Measurements from ENCODE around the gene COPS6. TPM values are rescaled to one million over a fixed set of nuclear protein-coding genes. Genes with fewer than 3 reads are reported as not detected.
A peak's percentile ranks its signal among the peaks of the same experiment; 100 is the strongest.

COPS6 gene
- polyA plus RNA-seq, 4 donors: 76.7 to 92.0 (median 85.6) TPM

DNA sequence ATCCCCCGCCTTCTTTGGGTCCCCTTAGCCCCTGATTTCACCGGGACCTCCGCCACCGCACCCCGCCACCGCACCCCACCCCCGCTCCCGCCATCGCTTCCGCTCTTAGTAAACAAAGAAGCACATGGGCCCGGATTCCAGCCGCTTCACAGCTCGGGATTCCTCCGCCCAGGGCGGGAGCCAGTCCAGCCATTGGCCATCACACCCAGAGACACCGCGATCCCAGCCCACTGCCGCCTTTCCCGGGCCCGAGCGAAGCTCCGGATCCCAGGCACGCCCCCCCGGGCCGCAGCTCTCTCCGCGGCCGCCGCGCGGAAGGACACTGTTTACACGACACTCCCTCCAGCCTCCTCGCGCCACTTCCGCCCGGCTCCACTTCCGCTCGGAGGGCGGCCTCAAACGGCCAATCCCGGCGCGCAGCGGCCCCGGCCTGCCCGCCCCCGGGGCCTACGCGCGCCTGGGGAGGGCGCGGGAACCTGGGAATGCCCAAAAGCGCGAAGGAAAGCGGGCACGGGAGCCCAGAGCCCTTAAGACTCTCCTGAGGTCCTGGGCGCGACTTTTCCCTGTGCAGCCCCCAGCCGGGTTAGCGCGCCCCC is 11.7 kb downstream of the COPS6 start:
- Histone ChIP-seq H3K4me1 (ENCODE audit: control insufficient read depth in 3 of 3, insufficient read depth in 2 of 3, low read depth in 1 of 3, low read length in 2 of 3) (peaks cover 3 to 15% (median 9%) of the 10 kb centered on the region in 3 donors), H3K27me3 (ENCODE audit: control insufficient read depth in 3 of 3, insufficient read depth in 3 of 3, low read length in 3 of 3) (no peaks in the 10 kb centered on the region), H3K27ac (ENCODE audit: low read depth in 1 of 3, low read length in 2 of 3) (peak overlapping the region; percentile 53 to 98 (median 87)), H3K9me3 (ENCODE audit: control insufficient read depth in 2 of 2, insufficient read depth in 1 of 2, low read depth in 1 of 2, low read length in 1 of 2) (no peaks in the 10 kb centered on the region), H3K36me3 (ENCODE audit: control insufficient read depth in 3 of 3, insufficient read depth in 2 of 3, low read depth in 1 of 3, low read length in 3 of 3) (peaks cover 19 to 70% (median 25%) of the 10 kb centered on the region in 3 donors), H3K4me3 (ENCODE audit: low read depth in 1 of 3, low read length in 3 of 3) (peak overlapping the region; percentile 80 to 96 (median 89))
- 0 to 1% (median 1%) methylated on average over 46 to 61 of the region's 61 CpGs for WGBS, 3 donors
- DNase-seq (peak; percentile 93 to 99), FAIRE-seq (no peak)

DNA sequence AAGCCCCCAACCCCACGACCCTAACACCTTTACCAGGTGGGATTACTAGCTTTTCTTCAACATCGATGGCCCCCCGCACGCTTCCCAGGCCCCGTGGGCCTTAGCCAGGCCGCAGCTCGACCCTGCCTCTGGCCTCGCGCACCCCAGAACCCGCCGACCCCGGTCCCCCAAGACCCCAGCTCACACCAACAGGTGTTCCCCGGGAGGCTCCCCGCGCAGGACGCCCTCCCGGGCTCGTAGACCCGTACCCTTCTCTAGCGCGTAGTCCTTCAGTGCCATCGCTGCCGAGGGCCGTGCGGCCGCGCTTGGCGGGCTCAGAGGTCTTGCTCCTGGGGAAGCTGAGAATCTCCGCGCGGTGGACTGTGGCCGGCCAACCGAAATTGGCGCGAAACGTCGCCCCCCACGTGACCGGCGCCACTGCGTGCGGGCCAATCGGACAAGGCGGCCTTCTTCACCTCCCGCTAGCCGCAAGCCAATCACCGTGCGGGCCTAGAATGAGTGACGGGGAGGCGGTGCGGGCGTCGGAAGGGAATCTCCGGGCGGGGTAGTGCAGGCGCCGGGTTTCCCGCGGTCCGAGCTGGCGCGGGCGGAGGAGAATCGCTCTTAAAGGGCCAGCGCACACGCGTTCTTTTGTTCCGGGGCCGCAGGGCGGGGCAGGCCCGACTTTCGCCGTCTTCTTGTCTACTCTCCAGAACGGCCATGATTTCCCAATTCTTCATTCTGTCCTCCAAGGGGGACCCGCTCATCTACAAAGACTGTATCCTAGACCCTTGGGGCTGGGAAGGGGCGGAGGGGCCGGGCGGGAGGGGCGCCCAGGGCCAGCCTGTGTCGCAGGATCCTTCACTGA is 12.5 kb downstream of the COPS6 start, which contains the start of the genes AP4M1 and MCM7:
Gene AP4M1, plus strand, starts transcription at position 628 of the 847 bp plus-strand sequence. Its CDS starts 72 bp downstream, at position 700.
Gene MCM7, minus strand, starts transcription at position 382 of the 847 bp plus-strand sequence. Its CDS starts 103 bp downstream, at position 279.
- FAIRE-seq: no peak

DNA sequence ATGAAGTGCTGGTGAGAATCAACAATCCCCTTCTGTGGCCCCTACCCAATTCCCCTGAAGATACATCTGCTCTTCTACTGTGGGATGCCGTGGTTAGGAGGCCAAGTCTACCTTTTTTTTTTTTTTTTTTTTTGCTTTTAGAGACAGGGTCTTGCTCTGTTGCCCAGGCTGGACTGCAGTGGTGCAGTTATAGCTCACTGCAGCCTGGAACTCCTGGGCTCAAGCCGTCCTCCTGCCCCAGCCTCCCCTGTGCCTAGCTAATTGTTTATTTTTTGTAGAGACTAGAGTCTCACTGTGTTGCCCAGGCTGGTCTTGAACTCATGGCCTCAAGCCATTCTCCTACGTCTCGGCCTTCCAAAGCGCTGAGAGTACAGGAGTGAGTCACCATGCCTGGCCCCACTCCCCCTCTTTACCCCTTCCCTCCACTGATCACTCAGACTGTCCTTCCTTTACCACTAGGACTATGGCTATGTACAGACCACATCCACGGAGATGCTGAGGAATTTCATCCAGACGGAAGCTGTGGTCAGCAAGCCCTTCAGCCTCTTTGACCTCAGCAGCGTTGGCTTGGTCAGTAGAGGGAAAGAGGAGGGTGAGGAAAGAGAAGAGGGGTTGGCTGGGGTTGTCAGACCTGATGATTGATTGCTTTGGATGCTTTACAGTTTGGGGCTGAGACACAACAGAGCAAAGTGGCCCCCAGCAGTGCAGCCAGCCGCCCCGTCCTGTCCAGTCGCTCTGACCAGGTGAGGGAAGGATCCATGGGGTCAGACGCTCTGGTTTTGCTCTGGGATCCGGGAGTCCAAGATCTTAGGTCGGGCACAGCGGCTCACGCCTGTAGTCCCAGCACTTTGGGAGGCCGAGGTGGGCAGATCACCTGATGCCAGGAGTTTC is 14.4 kb downstream of the COPS6 start:
- Histone ChIP-seq H3K27ac (ENCODE audit: low read depth in 1 of 3, low read length in 2 of 3) (no peak overlapping the region), H3K36me3 (ENCODE audit: control insufficient read depth in 3 of 3, insufficient read depth in 2 of 3, low read depth in 1 of 3, low read length in 3 of 3) (peaks cover 7 to 70% (median 9%) of the 10 kb centered on the region in 3 donors), H3K4me1 (ENCODE audit: control insufficient read depth in 3 of 3, insufficient read depth in 2 of 3, low read depth in 1 of 3, low read length in 2 of 3) (peaks cover 3 to 15% (median 9%) of the 10 kb centered on the region in 3 donors), H3K9me3 (ENCODE audit: control insufficient read depth in 2 of 2, insufficient read depth in 1 of 2, low read depth in 1 of 2, low read length in 1 of 2) (no peaks in the 10 kb centered on the region), H3K4me3 (ENCODE audit: low read depth in 1 of 3, low read length in 3 of 3) (no peak overlapping the region), H3K27me3 (ENCODE audit: control insufficient read depth in 3 of 3, insufficient read depth in 3 of 3, low read length in 3 of 3) (no peaks in the 10 kb centered on the region)
- DNase-seq (no peak), FAIRE-seq (no peak)
- WGBS, 3 donors: 85 to 92% (median 88%) methylated on average over 17 of the region's 17 CpGs

More for the DNA sequence above, 12.5 kb downstream of the COPS6 start, which contains the start of the genes AP4M1 and MCM7:
- Histone ChIP-seq H3K9me3 (ENCODE audit: control insufficient read depth in 2 of 2, insufficient read depth in 1 of 2, low read depth in 1 of 2, low read length in 1 of 2) (no peaks in the 10 kb centered on the region), H3K4me3 (ENCODE audit: low read depth in 1 of 3, low read length in 3 of 3) (peak within 1 kb of the TSS; percentile 80 to 96 (median 89)), H3K27ac (ENCODE audit: low read depth in 1 of 3, low read length in 2 of 3) (peak within 1 kb of the TSS; percentile 63 to 98 (median 88)), H3K36me3 (ENCODE audit: control insufficient read depth in 3 of 3, insufficient read depth in 2 of 3, low read depth in 1 of 3, low read length in 3 of 3) (peaks cover 13 to 70% (median 19%) of the 10 kb centered on the region in 3 donors), H3K27me3 (ENCODE audit: control insufficient read depth in 3 of 3, insufficient read depth in 3 of 3, low read length in 3 of 3) (no peaks in the 10 kb centered on the region), H3K4me1 (ENCODE audit: control insufficient read depth in 3 of 3, insufficient read depth in 2 of 3, low read depth in 1 of 3, low read length in 2 of 3) (peaks cover 3 to 15% (median 9%) of the 10 kb centered on the region in 3 donors)
- 0 to 1% (median 1%) methylated on average over 80 of the region's 80 CpGs for WGBS, 3 donors
- DNase-seq: peak; percentile 99

DNA sequence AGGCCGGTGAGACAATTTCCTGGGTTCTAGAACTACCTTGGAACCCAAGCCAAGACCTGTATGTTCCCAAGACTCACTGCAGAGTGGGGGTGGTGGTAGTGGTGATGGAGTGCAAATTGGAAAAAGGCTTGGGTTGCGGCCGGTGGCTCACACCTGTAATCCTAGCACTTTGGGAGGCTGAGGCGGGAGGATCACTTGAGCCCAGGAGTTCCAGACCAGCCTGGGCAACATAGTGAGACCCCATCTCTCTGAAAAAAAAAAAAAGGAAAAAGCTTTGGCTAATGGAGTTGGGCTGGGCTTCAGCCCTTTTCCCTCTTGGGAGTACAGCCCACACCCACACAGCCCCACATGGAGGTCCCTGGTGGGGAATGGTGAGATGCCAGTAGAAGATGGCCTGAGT is 16.8 kb downstream of the COPS6 start:
- no peak for FAIRE-seq
- H3K36me3 ChIP-seq (ENCODE audit: control insufficient read depth in 3 of 3, insufficient read depth in 2 of 3, low read depth in 1 of 3, low read length in 3 of 3): peaks cover 3 to 75% (median 5%) of the 10 kb centered on the region in 3 donors
- 96 to 100% (median 98%) methylated on average over 4 of the region's 4 CpGs for WGBS, 3 donors
- H3K4me3 ChIP-seq (ENCODE audit: low read depth in 1 of 3, low read length in 3 of 3): no peak overlapping the region
- H3K4me1 ChIP-seq (ENCODE audit: control insufficient read depth in 3 of 3, insufficient read depth in 2 of 3, low read depth in 1 of 3, low read length in 2 of 3): peaks cover 0 to 3% (median 3%) of the 10 kb centered on the region in 3 donors
- no peak for DNase-seq
- no peak overlapping the region for H3K27ac ChIP-seq (ENCODE audit: low read depth in 1 of 3, low read length in 2 of 3)
- no peaks in the 10 kb centered on the region for H3K9me3 ChIP-seq (ENCODE audit: control insufficient read depth in 2 of 2, insufficient read depth in 1 of 2, low read depth in 1 of 2, low read length in 1 of 2)
- H3K27me3 ChIP-seq (ENCODE audit: control insufficient read depth in 3 of 3, insufficient read depth in 3 of 3, low read length in 3 of 3): no peaks in the 10 kb centered on the region

DNA sequence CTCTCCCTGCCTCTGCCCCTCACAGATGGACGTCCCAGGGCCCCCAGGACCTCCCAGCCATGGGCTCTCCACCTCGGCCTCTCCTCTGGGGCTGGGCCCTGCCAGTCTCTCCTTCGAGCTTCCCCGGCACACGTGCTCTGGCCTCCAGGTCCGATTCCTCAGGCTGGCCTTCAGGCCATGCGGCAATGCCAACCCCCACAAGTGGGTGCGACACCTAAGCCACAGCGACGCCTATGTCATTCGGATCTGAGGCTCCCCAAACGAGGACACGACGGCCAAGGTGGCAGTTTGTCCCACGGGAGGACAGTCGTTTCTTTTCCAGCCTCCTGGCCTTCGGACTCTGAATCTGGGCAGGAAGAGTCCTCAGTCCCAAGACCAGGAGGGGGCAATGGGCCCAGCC is 17.9 kb downstream of the COPS6 start:
- peaks cover 0 to 3% (median 3%) of the 10 kb centered on the region in 3 donors for H3K4me1 ChIP-seq (ENCODE audit: control insufficient read depth in 3 of 3, insufficient read depth in 2 of 3, low read depth in 1 of 3, low read length in 2 of 3)
- peaks cover 4 to 85% (median 5%) of the 10 kb centered on the region in 3 donors for H3K36me3 ChIP-seq (ENCODE audit: control insufficient read depth in 3 of 3, insufficient read depth in 2 of 3, low read depth in 1 of 3, low read length in 3 of 3)
- H3K27ac ChIP-seq (ENCODE audit: low read depth in 1 of 3, low read length in 2 of 3): no peak overlapping the region
- FAIRE-seq: no peak
- no peaks in the 10 kb centered on the region for H3K9me3 ChIP-seq (ENCODE audit: control insufficient read depth in 2 of 2, insufficient read depth in 1 of 2, low read depth in 1 of 2, low read length in 1 of 2)
- no peaks in the 10 kb centered on the region for H3K27me3 ChIP-seq (ENCODE audit: control insufficient read depth in 3 of 3, insufficient read depth in 3 of 3, low read length in 3 of 3)
- H3K4me3 ChIP-seq (ENCODE audit: low read depth in 1 of 3, low read length in 3 of 3): no peak overlapping the region
- DNase-seq: no peak
- 78 to 80% (median 80%) methylated on average over 17 of the region's 17 CpGs for WGBS, 3 donors

DNA sequence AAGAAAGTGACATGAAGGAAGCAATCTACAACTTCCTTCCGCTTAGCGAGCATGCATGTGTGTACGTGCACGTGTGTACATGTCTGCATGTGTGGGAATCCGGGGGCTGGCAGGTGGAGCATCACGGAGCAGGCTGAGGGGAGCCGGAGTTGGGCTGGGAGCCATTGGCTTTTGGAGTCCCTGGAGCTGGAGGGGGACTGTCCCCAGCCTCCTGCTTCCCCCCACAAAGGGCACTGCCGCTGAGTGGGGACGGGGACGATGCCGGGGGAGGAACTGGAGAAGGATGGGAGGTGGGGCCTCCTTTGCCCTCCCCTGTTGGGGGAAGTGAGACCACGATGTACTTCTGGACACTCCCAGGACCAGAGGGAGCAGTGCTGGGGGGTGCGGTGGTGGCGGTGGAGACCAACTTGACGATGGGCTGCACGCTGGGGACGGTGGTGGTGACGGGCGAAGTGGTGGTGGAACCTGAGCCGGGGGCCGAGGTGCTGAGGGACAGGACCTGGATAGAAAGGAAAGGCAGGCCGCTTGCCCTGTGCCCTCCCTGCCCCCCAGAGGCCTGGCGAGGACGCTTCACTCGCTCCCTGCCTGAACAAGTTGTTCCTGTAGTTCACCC is 18.5 kb downstream of the COPS6 start:
- no peaks in the 10 kb centered on the region for H3K9me3 ChIP-seq (ENCODE audit: control insufficient read depth in 2 of 2, insufficient read depth in 1 of 2, low read depth in 1 of 2, low read length in 1 of 2)
- H3K4me1 ChIP-seq (ENCODE audit: control insufficient read depth in 3 of 3, insufficient read depth in 2 of 3, low read depth in 1 of 3, low read length in 2 of 3): peaks cover 0 to 3% (median 3%) of the 10 kb centered on the region in 3 donors
- H3K27ac ChIP-seq (ENCODE audit: low read depth in 1 of 3, low read length in 2 of 3): no peak overlapping the region
- peaks cover 6 to 91% (median 10%) of the 10 kb centered on the region in 3 donors for H3K36me3 ChIP-seq (ENCODE audit: control insufficient read depth in 3 of 3, insufficient read depth in 2 of 3, low read depth in 1 of 3, low read length in 3 of 3)
- DNase-seq (no peak), FAIRE-seq (no peak)
- no peak overlapping the region for H3K4me3 ChIP-seq (ENCODE audit: low read depth in 1 of 3, low read length in 3 of 3)
- H3K27me3 ChIP-seq (ENCODE audit: control insufficient read depth in 3 of 3, insufficient read depth in 3 of 3, low read length in 3 of 3): no peaks in the 10 kb centered on the region
- 83 to 89% (median 86%) methylated on average over 19 to 25 of the region's 25 CpGs for WGBS, 3 donors

DNA sequence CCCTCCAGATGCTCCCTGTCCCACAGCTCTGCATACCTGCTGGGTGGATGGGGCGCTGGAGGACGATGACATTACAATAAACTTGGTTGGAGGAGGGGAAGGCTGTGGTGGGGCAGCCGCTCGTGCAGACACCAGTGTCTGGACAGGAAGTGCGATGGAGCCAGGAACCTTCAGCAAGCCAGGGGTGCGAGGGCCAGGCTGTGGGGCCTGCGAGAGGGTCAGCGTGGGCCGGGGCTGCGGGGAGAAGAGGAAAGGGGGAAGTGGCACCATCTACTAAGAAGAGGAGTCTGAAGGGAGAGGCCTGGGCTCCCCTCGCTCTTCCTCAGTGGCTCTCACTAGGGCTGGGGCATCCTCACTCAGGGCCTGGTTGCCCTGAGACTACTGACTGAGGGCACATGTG is 19.1 kb downstream of the COPS6 start:
- no peaks in the 10 kb centered on the region for H3K4me1 ChIP-seq (ENCODE audit: control insufficient read depth in 3 of 3, insufficient read depth in 2 of 3, low read depth in 1 of 3, low read length in 2 of 3)
- no peaks in the 10 kb centered on the region for H3K27me3 ChIP-seq (ENCODE audit: control insufficient read depth in 3 of 3, insufficient read depth in 3 of 3, low read length in 3 of 3)
- H3K27ac ChIP-seq (ENCODE audit: low read depth in 1 of 3, low read length in 2 of 3): no peak overlapping the region
- H3K36me3 ChIP-seq (ENCODE audit: control insufficient read depth in 3 of 3, insufficient read depth in 2 of 3, low read depth in 1 of 3, low read length in 3 of 3): peaks cover 6 to 93% (median 10%) of the 10 kb centered on the region in 3 donors
- WGBS, 3 donors: 80 to 90% (median 86%) methylated on average over 11 of the region's 11 CpGs
- H3K9me3 ChIP-seq (ENCODE audit: control insufficient read depth in 2 of 2, insufficient read depth in 1 of 2, low read depth in 1 of 2, low read length in 1 of 2): no peaks in the 10 kb centered on the region
- FAIRE-seq (no peak), DNase-seq (no peak)
- H3K4me3 ChIP-seq (ENCODE audit: low read depth in 1 of 3, low read length in 3 of 3): no peak overlapping the region

Data from small intestine (tissue), 7 donors.